Measurements from ENCODE around the gene NOTCH1. TPM values are rescaled to one million over a fixed set of nuclear protein-coding genes. Genes with fewer than 3 reads are reported as not detected.

NOTCH1 gene
- total and polyA plus RNA-seq, 8 donors: 1.4 to 338 (median 19.1) TPM

DNA sequence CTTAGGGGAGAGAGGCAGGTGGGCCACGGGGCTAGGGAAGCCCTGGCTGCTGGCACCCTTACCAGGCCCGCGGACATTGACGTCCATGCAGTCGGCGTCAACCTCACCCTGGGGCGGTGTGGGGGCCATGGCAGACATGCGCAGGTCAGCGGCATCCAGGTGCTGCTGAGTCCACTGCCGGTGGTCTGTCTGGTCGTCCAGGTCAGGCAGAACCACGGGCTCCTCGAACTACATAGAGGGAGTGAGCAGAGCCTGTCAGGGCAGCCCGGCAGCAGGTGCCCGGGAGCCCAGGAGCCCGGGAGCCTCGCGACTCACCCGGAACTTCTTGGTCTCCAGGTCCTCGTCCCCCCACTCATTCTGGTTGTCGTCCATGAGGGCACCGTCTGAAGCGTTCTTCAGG lies 44.2 kb downstream of the NOTCH1 start:
- TF ChIP-seq, protein P1, sequence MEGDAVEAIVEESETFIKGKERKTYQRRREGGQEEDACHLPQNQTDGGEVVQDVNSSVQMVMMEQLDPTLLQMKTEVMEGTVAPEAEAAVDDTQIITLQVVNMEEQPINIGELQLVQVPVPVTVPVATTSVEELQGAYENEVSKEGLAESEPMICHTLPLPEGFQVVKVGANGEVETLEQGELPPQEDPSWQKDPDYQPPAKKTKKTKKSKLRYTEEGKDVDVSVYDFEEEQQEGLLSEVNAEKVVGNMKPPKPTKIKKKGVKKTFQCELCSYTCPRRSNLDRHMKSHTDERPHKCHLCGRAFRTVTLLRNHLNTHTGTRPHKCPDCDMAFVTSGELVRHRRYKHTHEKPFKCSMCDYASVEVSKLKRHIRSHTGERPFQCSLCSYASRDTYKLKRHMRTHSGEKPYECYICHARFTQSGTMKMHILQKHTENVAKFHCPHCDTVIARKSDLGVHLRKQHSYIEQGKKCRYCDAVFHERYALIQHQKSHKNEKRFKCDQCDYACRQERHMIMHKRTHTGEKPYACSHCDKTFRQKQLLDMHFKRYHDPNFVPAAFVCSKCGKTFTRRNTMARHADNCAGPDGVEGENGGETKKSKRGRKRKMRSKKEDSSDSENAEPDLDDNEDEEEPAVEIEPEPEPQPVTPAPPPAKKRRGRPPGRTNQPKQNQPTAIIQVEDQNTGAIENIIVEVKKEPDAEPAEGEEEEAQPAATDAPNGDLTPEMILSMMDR (IDR thresholded peaks at IDR 0.05): no peak
- no peak for TF ChIP-seq POLR2A (IDR thresholded peaks at IDR 0.05)
- no peak for TF ChIP-seq POLR2AphosphoS5 (IDR thresholded peaks at IDR 0.05)
- TF ChIP-seq EP300 (IDR thresholded peaks at IDR 0.05): no peak
- Histone ChIP-seq H3K9me3 (no peaks in the 10 kb centered on the region), H3K4me1 (no peaks in the 10 kb centered on the region), H3K27ac (no peak overlapping the region), H3K4me3 (no peak overlapping the region), H3K36me3 (peaks cover 90 to 100% (median 100%) of the 10 kb centered on the region in 4 donors), H3K27me3 (no peaks in the 10 kb centered on the region)
- 92 to 97% (median 94%) methylated on average over 15 to 23 of the region's 23 CpGs for WGBS, 5 donors
- no peak for DNase-seq
- intact Hi-C loops (cut with DNase I; ENCODE audit: low total_unique reads): no loop called here

DNA sequence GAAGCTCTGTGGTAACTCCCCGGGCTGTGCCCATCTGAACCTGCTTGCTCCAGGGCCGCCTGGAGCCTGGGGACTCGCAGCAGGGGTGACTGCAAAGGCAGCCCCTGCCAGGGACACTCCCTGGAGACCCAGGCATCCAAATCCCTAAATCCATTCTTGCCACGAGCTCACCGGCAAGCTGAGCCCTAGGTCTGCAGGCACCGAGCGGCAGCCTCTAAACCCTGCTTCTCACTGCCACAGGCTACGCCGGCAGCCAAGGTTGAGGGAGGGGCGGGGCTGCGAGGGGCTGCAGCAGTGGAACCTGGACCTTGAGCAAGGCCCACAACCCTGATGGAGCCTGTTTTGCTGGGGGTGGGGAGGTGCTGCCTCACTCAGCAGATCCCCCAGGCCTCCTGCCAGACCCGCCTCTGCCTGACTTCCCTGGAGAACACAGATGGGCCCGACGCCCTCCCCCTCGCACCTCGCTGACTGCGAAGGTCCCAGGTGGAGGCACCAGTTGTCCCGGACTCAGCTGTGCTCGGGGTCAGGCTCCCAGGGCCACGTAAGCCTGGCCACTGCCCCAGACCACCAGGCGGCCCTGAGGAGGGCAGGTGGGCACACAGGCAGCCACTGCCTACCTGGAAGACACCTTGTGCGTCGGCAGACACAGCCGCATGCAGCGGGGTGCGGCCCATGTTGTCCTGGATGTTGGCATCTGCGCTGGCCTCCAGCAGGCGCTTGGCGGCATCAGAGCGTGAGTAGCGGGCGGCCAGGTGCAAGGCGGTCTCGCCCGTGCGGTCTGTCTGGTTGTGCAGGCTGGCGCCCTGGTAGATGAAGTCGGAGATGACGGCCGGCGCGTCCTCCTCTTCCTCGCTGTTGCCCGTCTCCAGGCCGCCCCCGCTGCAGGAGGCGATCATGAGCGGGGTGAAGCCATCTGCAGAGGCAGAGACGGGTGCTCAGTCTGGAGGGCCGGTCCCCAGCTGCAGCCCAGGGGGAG lies 45.6 kb downstream of the NOTCH1 start:
- WGBS, 5 donors: 90 to 98% (median 95%) methylated on average over 21 to 50 of the region's 50 CpGs
- H3K36me3 ChIP-seq: peaks cover 89 to 100% (median 99%) of the 10 kb centered on the region in 4 donors
- no peaks in the 10 kb centered on the region for H3K9me3 ChIP-seq
- H3K4me1 ChIP-seq: no peaks in the 10 kb centered on the region
- H3K27ac ChIP-seq: no peak overlapping the region
- intact Hi-C loops (cut with DNase I; ENCODE audit: low total_unique reads): no loop called here
- no peak for TF ChIP-seq POLR2A (IDR thresholded peaks at IDR 0.05)
- TF ChIP-seq, protein P1 (IDR thresholded peaks at IDR 0.05): no peak
- TF ChIP-seq EP300 (IDR thresholded peaks at IDR 0.05): no peak
- no peak for TF ChIP-seq POLR2AphosphoS5 (IDR thresholded peaks at IDR 0.05)
- no peak for DNase-seq
- H3K27me3 ChIP-seq: no peaks in the 10 kb centered on the region
- no peak overlapping the region for H3K4me3 ChIP-seq

DNA sequence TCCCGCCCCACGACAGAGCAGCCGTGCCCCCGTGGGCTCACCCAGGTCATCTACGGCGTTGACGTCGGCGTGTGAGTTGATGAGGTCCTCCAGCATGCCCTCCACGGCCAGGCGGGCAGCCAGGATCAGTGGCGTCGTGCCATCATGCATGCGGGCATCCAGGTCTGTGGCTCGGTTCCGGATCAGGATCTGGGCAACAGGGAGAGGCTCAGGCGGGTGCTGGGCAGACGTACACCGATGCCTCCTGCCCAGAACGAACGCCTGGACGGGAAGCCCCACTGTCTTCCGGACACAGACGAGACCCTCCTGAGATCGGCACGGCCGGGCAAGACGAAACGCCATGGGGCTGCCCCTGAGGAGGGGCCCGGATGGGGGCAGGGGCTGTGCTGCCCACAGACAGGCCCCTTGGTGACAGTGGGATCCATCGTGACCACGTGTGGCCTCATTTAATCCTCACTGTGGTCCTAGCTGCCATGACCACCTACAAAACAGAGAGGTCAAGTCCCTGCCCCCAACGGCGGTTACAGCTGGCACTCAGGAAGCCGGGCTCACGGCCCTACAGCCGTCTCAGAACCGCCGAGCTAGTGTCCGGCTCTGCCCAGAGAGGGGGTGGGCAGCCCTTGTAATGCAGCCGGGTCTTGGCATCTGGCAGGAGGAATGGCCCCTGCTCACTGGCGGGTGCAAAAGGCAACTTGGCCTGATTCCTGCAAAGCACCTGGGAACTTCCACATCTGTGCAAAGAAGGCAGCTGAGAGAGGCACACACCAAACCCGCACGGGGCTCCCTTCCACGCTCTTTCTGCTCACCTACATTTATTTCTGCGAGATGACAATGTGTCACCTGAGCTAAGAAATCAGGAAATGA lies 46.5 kb downstream of the NOTCH1 start:
- Histone ChIP-seq H3K27me3 (no peaks in the 10 kb centered on the region), H3K4me1 (peaks cover 0 to 6% (median 0%) of the 10 kb centered on the region in 4 donors), H3K4me3 (no peak overlapping the region), H3K27ac (no peak overlapping the region), H3K36me3 (peaks cover 79 to 98% (median 96%) of the 10 kb centered on the region in 4 donors), H3K9me3 (no peaks in the 10 kb centered on the region)
- WGBS, 5 donors: 88 to 94% (median 89%) methylated on average over 6 to 46 of the region's 46 CpGs
- DNase-seq: peak in 1 of 2 donors; percentile 48
- intact Hi-C loops (cut with DNase I; ENCODE audit: low total_unique reads): no loop called here
- TF ChIP-seq POLR2A (IDR thresholded peaks at IDR 0.05) (no peak), POLR2AphosphoS5 (IDR thresholded peaks at IDR 0.05) (no peak), EP300 (IDR thresholded peaks at IDR 0.05) (no peak)
- TF ChIP-seq, protein P1 (IDR thresholded peaks at IDR 0.05): no peak
